ENCODE measurements around the gene TIFAB. TPM values are rescaled to one million over a fixed set of nuclear protein-coding genes. Genes with fewer than 3 reads are reported as not detected.
"Not testable (repeated sequence)": the region's sequence is repeated elsewhere in the genome, so short reads cannot be mapped to it uniquely, and the experiment has no call there.

The TIFAB gene
- not detected for total RNA-seq
- long read RNA-seq, result 0 reads

GRCh38 chr5:135452321-135453030 is at the start of gene TIFAB:
Gene TIFAB (minus strand): TSS chr5:135452351. CDS start chr5:135449939, 2,412 bp downstream.
- peak; percentile 81 for DNase-seq (ENCODE audit: low spot score)

GRCh38 chr5:135498637-135498995 is 46.5 kb upstream of the TIFAB start:
- DNase-seq (ENCODE audit: low spot score), result no peak

GRCh38 chr5:135497971-135498636 is 46.0 kb upstream of the TIFAB start:
- no peak for DNase-seq (ENCODE audit: low spot score)

GRCh38 chr5:135495531-135495930 is 43.4 kb upstream of the TIFAB start:
- not testable (repeated sequence) for DNase-seq (ENCODE audit: low spot score)

GRCh38 chr5:135494196-135494595 is 42.0 kb upstream of the TIFAB start:
- DNase-seq (ENCODE audit: low spot score), result no peak

GRCh38 chr5:135493406-135494180 is 41.4 kb upstream of the TIFAB start:
- DNase-seq (ENCODE audit: low spot score), result no peak

- no peak for DNase-seq (ENCODE audit: low spot score)
Observed at GRCh38 chr5:135492319-135492626, 40.1 kb upstream of the TIFAB start.

GRCh38 chr5:135491552-135492318 is 39.6 kb upstream of the TIFAB start:
- no peak for DNase-seq (ENCODE audit: low spot score)

- DNase-seq (ENCODE audit: low spot score), result peak; percentile 30
Observed at GRCh38 chr5:135491038-135491551, 38.9 kb upstream of the TIFAB start.

- peak; percentile 87 for DNase-seq (ENCODE audit: low spot score)
Observed at GRCh38 chr5:135490245-135491037, 38.3 kb upstream of the TIFAB start.

- peak; percentile 68 for DNase-seq (ENCODE audit: low spot score)
Observed at GRCh38 chr5:135489466-135490244, 37.5 kb upstream of the TIFAB start.

- no peak for DNase-seq (ENCODE audit: low spot score)
Observed at GRCh38 chr5:135488727-135489465, 36.7 kb upstream of the TIFAB start.

- DNase-seq (ENCODE audit: low spot score), result no peak
Observed at GRCh38 chr5:135487839-135488514, 35.8 kb upstream of the TIFAB start.

GRCh38 chr5:135487037-135487395 is 34.9 kb upstream of the TIFAB start:
- peak; percentile 75 for DNase-seq (ENCODE audit: low spot score)

GRCh38 chr5:135486131-135487036 is 34.2 kb upstream of the TIFAB start:
- DNase-seq (ENCODE audit: low spot score), result peak; percentile 67

- peak; percentile 71 for DNase-seq (ENCODE audit: low spot score)
Observed at GRCh38 chr5:135484674-135485086, 32.5 kb upstream of the TIFAB start.

GRCh38 chr5:135483254-135483653 is 31.1 kb upstream of the TIFAB start:
- no peak for DNase-seq (ENCODE audit: low spot score)
